Left lung (tissue), 10 donors: Measurements from ENCODE around the gene SLC48A1. TPM values are rescaled to one million over a fixed set of nuclear protein-coding genes. Genes with fewer than 3 reads are reported as not detected.
A peak's percentile ranks its signal among the peaks of the same experiment; 100 is the strongest.

ENCODE experiments used
- ATAC-seq: fragments of 200-7000 bp; cut with Tn5 transposase; one replicate; pipeline ENCODE4 v1.9.1; 2020; ENCODE audit warnings: moderate library complexity
- DNase-seq, 4 donors: peaks; one replicate each; pipeline ENCODE4 v3.0.0-alpha.2; 2013 to 2020
- H3K27ac ChIP-seq, 2 donors: fragments of 200-600 bp; sonication (generic) in 1 of 2; one replicate each; pipeline versions ENCODE4 v1.5.0 to v1.8.0; 2020 to 2021
- H3K27me3 ChIP-seq, 2 donors: fragments of 200-600 bp; sonication (generic) in 1 of 2; one replicate each; pipeline versions ENCODE4 v1.5.0 to v1.8.0; 2020 to 2021
- H3K36me3 ChIP-seq, 2 donors: fragments of 200-600 bp; sonication (generic) in 1 of 2; one replicate each; pipeline versions ENCODE4 v1.5.0 to v1.8.0; 2020 to 2021
- H3K4me1 ChIP-seq, 2 donors: fragments of 200-600 bp; one replicate each; pipeline ENCODE4 v1.8.0; 2021
- H3K4me3 ChIP-seq, 2 donors: fragments of 200-600 bp; sonication (generic) in 1 of 2; one replicate each; pipeline versions ENCODE4 v1.5.0 to v1.8.0; 2020 to 2021; ENCODE audit warnings: mild to moderate bottlenecking in 1 of 2
- H3K9me3 ChIP-seq, 2 donors: fragments of 200-600 bp; sonication (generic) in 1 of 2; one replicate each; pipeline versions ENCODE4 v1.5.0 to v1.8.0; 2020 to 2021
- intact Hi-C, 2 donors: fragments of 100-400 bp; cut with DNase I; formaldehyde crosslinking; loops; one replicate each; pipeline versions ENCODE4 v1.11.2 to v1.14.2; 2022
- polyA plus RNA-seq, 6 donors: library from polyadenylated mRNA; unstranded; fragments of 120-200 nt; gene quantifications; one replicate each; pipeline ENCODE4 v1.2.1, GENCODE V29; 2013; ENCODE audit not compliant: insufficient read length in 6 of 6
- total RNA-seq, 2 donors: library from RNA; stranded (reverse); fragmentation: NEBNext Ultra II Directional; extraction: Animal tissue kit (Norgen Biotek cat#: 25700); gene quantifications; one replicate each; pipeline ENCODE4 v1.2.1, GENCODE V29; 2021
- TF ChIP-seq, protein P1 (sequence below), 2 donors: fragments of 200-600 bp; sonication (generic) in 1 of 2; IDR thresholded peaks; one replicate each; pipeline versions ENCODE4 v1.5.0 to v1.8.0; 2021; ENCODE audit warnings: antibody characterized with exemption in 2 of 2
- donor health status: DM: no; HTN: yes; CAD: no.
- donor health status: DM: no; HTN: no; CAD: no.

SLC48A1 gene
- total and polyA plus RNA-seq, 8 donors: 14.9 to 38.6 (median 18.3) TPM

- TF ChIP-seq, protein P1, sequence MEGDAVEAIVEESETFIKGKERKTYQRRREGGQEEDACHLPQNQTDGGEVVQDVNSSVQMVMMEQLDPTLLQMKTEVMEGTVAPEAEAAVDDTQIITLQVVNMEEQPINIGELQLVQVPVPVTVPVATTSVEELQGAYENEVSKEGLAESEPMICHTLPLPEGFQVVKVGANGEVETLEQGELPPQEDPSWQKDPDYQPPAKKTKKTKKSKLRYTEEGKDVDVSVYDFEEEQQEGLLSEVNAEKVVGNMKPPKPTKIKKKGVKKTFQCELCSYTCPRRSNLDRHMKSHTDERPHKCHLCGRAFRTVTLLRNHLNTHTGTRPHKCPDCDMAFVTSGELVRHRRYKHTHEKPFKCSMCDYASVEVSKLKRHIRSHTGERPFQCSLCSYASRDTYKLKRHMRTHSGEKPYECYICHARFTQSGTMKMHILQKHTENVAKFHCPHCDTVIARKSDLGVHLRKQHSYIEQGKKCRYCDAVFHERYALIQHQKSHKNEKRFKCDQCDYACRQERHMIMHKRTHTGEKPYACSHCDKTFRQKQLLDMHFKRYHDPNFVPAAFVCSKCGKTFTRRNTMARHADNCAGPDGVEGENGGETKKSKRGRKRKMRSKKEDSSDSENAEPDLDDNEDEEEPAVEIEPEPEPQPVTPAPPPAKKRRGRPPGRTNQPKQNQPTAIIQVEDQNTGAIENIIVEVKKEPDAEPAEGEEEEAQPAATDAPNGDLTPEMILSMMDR (IDR thresholded peaks at IDR 0.05): no peak
- intact Hi-C loops: no loop called here
- H3K36me3 ChIP-seq: peaks cover 0 to 100% of the 10 kb centered on the region in 2 donors
- H3K9me3 ChIP-seq: no peaks in the 10 kb centered on the region
- no peaks in the 10 kb centered on the region for H3K4me1 ChIP-seq
- ATAC-seq (no peak), DNase-seq (peak in 1 of 4 donors; percentile 46)
- H3K4me3 ChIP-seq: no peak overlapping the region
- H3K27me3 ChIP-seq: no peaks in the 10 kb centered on the region
- H3K27ac ChIP-seq: no peak overlapping the region
Measured at GRCh38 chr12:47787596-47788319, 14.7 kb downstream of the SLC48A1 start.

- Histone ChIP-seq H3K27ac (no peak overlapping the region), H3K4me3 (no peak overlapping the region), H3K4me1 (no peaks in the 10 kb centered on the region), H3K9me3 (no peaks in the 10 kb centered on the region), H3K27me3 (no peaks in the 10 kb centered on the region), H3K36me3 (peaks cover 0 to 100% of the 10 kb centered on the region in 2 donors)
- ATAC-seq (no peak), DNase-seq (peak in 1 of 4 donors; percentile 49)
- TF ChIP-seq, protein P1 (IDR thresholded peaks at IDR 0.05): no peak
- intact Hi-C loops: no loop called here
Measured at GRCh38 chr12:47789141-47789540, 16.1 kb downstream of the SLC48A1 start.

- ATAC-seq (no peak), DNase-seq (peak in 1 of 4 donors; percentile 70)
- TF ChIP-seq, protein P1 (IDR thresholded peaks at IDR 0.05): no peak
- Histone ChIP-seq H3K9me3 (no peaks in the 10 kb centered on the region), H3K4me1 (no peaks in the 10 kb centered on the region), H3K4me3 (no peak overlapping the region), H3K36me3 (peaks cover 0 to 100% of the 10 kb centered on the region in 2 donors), H3K27ac (peak overlapping the region in 1 of 2 donors; percentile 3), H3K27me3 (no peaks in the 10 kb centered on the region)
- intact Hi-C loops: no loop called here
Measured at GRCh38 chr12:47789712-47790489, 16.9 kb downstream of the SLC48A1 start.

GRCh38 chr12:47790676-47791350 is 17.8 kb downstream of the SLC48A1 start:
- H3K9me3 ChIP-seq: no peaks in the 10 kb centered on the region
- H3K4me1 ChIP-seq: no peaks in the 10 kb centered on the region
- no peak overlapping the region for H3K4me3 ChIP-seq
- peak in 1 of 4 donors; percentile 57 for DNase-seq
- no peak for ATAC-seq
- TF ChIP-seq, protein P1 (IDR thresholded peaks at IDR 0.05): no peak
- no peak overlapping the region for H3K27ac ChIP-seq
- intact Hi-C loops: no loop called here
- peaks cover 0 to 100% of the 10 kb centered on the region in 2 donors for H3K36me3 ChIP-seq
- no peaks in the 10 kb centered on the region for H3K27me3 ChIP-seq

DNA sequence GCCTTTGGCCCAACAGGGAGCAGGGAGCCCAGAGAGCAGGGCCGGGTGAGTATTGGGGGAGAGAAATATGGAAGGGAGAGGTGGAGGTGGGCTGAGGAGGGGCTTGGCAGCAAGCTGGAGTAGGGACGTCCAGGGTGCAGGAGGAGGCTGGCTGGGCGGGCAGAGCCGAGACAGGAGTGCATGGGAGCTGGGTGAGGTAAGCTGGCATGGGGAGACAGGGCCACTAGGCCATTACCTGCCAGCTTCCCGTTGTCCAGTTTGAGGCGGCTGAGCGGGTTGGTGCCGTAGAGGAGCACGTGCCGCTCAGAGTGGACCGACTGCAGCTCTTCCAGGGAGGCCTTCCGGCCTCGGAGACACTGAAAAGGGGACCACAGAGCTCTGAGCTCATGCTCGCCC is 18.3 kb downstream of the SLC48A1 start:
- no peak overlapping the region for H3K4me3 ChIP-seq
- H3K27ac ChIP-seq: no peak overlapping the region
- no peak for ATAC-seq
- no peaks in the 10 kb centered on the region for H3K4me1 ChIP-seq
- peak in 1 of 4 donors; percentile 62 for DNase-seq
- intact Hi-C loops: no loop called here
- peaks cover under 1 to 100% of the 10 kb centered on the region in 2 donors for H3K36me3 ChIP-seq
- H3K9me3 ChIP-seq: no peaks in the 10 kb centered on the region
- TF ChIP-seq, protein P1 (IDR thresholded peaks at IDR 0.05): no peak
- no peaks in the 10 kb centered on the region for H3K27me3 ChIP-seq
